ENCODE data around the gene SLC1A5.

DNA sequence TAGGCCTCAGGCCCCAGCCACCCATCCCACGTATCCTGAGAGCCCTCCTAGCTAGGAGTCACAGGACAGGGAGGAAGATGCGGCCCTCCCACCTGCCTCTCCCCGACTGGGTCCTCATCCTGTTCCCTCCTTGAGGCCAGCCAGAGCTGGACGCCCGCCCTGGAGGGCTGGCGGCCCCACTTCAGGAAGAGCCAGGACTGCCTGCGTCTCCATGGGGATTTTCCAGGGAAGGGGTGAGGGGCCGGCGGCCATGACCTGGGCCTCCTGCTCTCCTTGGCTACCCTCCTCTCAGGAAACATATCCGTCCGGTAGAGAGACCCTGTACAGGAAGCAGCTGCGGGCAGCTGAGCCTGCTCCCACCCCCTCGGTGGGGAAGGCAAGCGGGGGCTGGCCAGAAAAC lies 60.2 kb downstream of the SLC1A5 start:
- TF ChIP-seq FOSL2 (IDR thresholded peaks at IDR 0.05) (no peak), FOSL2 (CRISPR knock-in tag; IDR thresholded peaks at IDR 0.05) (no peak), SREBF2 (IDR thresholded peaks at IDR 0.05) (no peak), EP300 (IDR thresholded peaks at IDR 0.05) (no peak)
- TF ChIP-seq, protein P1, sequence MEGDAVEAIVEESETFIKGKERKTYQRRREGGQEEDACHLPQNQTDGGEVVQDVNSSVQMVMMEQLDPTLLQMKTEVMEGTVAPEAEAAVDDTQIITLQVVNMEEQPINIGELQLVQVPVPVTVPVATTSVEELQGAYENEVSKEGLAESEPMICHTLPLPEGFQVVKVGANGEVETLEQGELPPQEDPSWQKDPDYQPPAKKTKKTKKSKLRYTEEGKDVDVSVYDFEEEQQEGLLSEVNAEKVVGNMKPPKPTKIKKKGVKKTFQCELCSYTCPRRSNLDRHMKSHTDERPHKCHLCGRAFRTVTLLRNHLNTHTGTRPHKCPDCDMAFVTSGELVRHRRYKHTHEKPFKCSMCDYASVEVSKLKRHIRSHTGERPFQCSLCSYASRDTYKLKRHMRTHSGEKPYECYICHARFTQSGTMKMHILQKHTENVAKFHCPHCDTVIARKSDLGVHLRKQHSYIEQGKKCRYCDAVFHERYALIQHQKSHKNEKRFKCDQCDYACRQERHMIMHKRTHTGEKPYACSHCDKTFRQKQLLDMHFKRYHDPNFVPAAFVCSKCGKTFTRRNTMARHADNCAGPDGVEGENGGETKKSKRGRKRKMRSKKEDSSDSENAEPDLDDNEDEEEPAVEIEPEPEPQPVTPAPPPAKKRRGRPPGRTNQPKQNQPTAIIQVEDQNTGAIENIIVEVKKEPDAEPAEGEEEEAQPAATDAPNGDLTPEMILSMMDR (IDR thresholded peaks at IDR 0.05) = no peak
- TF ChIP-seq, protein P2, sequence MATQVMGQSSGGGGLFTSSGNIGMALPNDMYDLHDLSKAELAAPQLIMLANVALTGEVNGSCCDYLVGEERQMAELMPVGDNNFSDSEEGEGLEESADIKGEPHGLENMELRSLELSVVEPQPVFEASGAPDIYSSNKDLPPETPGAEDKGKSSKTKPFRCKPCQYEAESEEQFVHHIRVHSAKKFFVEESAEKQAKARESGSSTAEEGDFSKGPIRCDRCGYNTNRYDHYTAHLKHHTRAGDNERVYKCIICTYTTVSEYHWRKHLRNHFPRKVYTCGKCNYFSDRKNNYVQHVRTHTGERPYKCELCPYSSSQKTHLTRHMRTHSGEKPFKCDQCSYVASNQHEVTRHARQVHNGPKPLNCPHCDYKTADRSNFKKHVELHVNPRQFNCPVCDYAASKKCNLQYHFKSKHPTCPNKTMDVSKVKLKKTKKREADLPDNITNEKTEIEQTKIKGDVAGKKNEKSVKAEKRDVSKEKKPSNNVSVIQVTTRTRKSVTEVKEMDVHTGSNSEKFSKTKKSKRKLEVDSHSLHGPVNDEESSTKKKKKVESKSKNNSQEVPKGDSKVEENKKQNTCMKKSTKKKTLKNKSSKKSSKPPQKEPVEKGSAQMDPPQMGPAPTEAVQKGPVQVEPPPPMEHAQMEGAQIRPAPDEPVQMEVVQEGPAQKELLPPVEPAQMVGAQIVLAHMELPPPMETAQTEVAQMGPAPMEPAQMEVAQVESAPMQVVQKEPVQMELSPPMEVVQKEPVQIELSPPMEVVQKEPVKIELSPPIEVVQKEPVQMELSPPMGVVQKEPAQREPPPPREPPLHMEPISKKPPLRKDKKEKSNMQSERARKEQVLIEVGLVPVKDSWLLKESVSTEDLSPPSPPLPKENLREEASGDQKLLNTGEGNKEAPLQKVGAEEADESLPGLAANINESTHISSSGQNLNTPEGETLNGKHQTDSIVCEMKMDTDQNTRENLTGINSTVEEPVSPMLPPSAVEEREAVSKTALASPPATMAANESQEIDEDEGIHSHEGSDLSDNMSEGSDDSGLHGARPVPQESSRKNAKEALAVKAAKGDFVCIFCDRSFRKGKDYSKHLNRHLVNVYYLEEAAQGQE (IDR thresholded peaks at IDR 0.05) = no peak

All from A549 (cell line).